ENCODE measurements around the gene SNED1.

Gene SNED1

GRCh38 chr2:241128266-241128665 is 129.8 kb downstream of the SNED1 start:
- DNase-seq (ENCODE audit: low read depth in 3 of 3) = no peak

GRCh38 chr2:241129086-241129871 is 130.9 kb downstream of the SNED1 start:
- DNase-seq (ENCODE audit: low read depth in 3 of 3) = no peak

- no peak for DNase-seq (ENCODE audit: low read depth in 3 of 3)
Measured at GRCh38 chr2:241130316-241130715, 131.9 kb downstream of the SNED1 start.

- DNase-seq (ENCODE audit: low read depth in 3 of 3) = no peak
Measured at GRCh38 chr2:241131531-241131930, 133.1 kb downstream of the SNED1 start.

- DNase-seq (ENCODE audit: low read depth in 3 of 3) = no peak
Measured at GRCh38 chr2:241132538-241133435, 134.4 kb downstream of the SNED1 start.

- DNase-seq (ENCODE audit: low read depth in 3 of 3) = no peak
Measured at GRCh38 chr2:241133436-241133820, 135.0 kb downstream of the SNED1 start.

- no peak for DNase-seq (ENCODE audit: low read depth in 3 of 3)
Measured at GRCh38 chr2:241134711-241135110, 136.3 kb downstream of the SNED1 start.

GRCh38 chr2:241135737-241136136 is 137.3 kb downstream of the SNED1 start:
- DNase-seq (ENCODE audit: low read depth in 3 of 3) = no peak

GRCh38 chr2:241136191-241136590 is 137.8 kb downstream of the SNED1 start:
- no peak for DNase-seq (ENCODE audit: low read depth in 3 of 3)

GRCh38 chr2:241136661-241137260 is 138.3 kb downstream of the SNED1 start:
- DNase-seq (ENCODE audit: low read depth in 3 of 3) = no peak

GRCh38 chr2:241137276-241138190 is 139.1 kb downstream of the SNED1 start:
- DNase-seq (ENCODE audit: low read depth in 3 of 3) = no peak

GRCh38 chr2:241138471-241138870 is 140.1 kb downstream of the SNED1 start:
- no peak for DNase-seq (ENCODE audit: low read depth in 3 of 3)

- DNase-seq (ENCODE audit: low read depth in 3 of 3) = no peak
Measured at GRCh38 chr2:241139531-241140444, 141.4 kb downstream of the SNED1 start.

GRCh38 chr2:241140445-241140840 is 142.0 kb downstream of the SNED1 start:
- DNase-seq (ENCODE audit: low read depth in 3 of 3) = no peak

GRCh38 chr2:241141214-241141770 is 142.9 kb downstream of the SNED1 start:
- no peak for DNase-seq (ENCODE audit: low read depth in 3 of 3)

- no peak for DNase-seq (ENCODE audit: low read depth in 3 of 3)
Measured at GRCh38 chr2:241142063-241142462, 143.6 kb downstream of the SNED1 start.

- no peak for DNase-seq (ENCODE audit: low read depth in 3 of 3)
Measured at GRCh38 chr2:241142593-241142992, 144.2 kb downstream of the SNED1 start.

All from stimulated activated CD4-positive, alpha-beta T cell treated with anti-CD3 and anti-CD28 coated beads, TNF-alpha, amount 100 ng/mL, for 24 hours (primary cell).